ENCODE measurements around the gene GOLPH3L.
"Not testable (repeated sequence)": the region's sequence is repeated elsewhere in the genome, so short reads cannot be mapped to it uniquely, and the experiment has no call there.

The GOLPH3L gene

GRCh38 chr1:150613061-150613920 lies 83.7 kb downstream of the GOLPH3L start:
- DNase-seq, result peak; percentile 42

- DNase-seq, result no peak
Measured at GRCh38 chr1:150612014-150612345, 85.0 kb downstream of the GOLPH3L start.

DNA sequence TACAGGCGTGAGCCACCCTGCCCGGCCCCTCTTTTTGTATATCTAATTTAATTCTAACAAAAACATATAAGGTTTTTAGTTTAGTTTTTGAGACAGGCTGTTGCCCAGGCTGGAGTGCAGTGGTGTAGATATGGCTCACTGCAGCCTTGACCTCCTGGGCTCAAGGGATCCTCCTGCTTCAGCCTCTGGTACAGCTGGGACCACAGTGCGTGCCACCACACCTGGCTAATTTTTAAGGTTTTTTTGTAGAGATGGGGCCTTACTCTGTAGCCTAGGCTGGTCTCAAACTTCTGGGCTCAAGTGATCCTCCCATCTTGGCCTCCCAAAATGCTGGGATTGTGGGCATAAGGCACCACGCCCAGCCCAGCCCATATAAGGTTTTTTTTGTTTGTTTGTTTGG lies 86.4 kb downstream of the GOLPH3L start:
- no peak for DNase-seq

DNA sequence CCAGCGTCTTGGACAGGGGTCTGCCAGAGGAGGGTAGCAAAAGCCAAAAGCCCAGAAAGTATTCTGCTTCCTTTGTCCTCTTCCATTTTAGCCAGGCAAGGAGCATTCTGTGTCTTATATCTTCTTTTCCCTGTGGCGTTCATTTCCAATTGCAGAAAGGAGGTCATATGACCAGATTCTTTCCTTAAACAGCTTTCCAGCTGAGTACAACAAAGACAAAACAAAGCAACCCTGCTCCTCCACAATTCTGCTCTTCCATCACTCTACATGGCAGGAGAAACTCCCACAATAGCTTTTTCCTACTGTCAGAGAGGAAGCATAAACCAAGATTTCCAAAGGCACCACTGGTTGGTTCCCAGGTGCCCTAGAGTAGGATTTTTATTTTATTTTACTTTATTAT lies 87.2 kb downstream of the GOLPH3L start:
- no peak for DNase-seq

DNA sequence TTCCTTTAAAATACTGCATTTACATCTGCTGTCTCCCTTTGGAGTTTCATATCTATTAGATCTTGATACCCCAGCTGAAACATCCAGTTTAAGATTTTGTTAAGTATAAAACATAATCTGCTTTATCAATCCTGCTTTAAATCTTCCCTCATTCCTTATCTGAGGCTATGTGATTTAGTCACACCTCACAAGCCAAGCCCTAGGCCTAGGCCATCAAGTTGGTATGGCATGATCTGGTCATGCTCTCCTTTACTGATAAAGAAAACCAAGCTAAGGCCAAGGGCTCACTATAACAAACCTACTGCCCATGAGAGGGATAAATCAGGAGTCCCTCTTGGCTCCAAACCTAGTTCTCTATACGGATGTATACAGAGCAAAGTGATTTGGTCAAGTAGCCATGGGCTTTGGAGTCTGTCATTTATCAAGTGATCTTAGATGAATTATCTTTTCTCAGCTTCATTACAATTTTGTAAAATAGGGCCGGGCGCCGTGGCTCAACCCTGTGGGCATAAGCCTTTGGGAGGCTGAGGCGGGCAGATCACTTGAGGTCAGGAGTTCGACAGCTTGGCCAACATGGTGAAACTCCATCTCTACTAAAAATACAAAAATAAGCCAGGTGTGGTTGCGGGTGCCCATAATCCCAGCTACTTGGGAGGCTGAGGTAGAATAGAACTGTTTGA lies 90.4 kb downstream of the GOLPH3L start:
- no peak for DNase-seq

GRCh38 chr1:150605451-150605731 lies 91.6 kb downstream of the GOLPH3L start:
- DNase-seq, result not testable (repeated sequence)

GRCh38 chr1:150604226-150604588 lies 92.7 kb downstream of the GOLPH3L start:
- DNase-seq, result no peak

DNA sequence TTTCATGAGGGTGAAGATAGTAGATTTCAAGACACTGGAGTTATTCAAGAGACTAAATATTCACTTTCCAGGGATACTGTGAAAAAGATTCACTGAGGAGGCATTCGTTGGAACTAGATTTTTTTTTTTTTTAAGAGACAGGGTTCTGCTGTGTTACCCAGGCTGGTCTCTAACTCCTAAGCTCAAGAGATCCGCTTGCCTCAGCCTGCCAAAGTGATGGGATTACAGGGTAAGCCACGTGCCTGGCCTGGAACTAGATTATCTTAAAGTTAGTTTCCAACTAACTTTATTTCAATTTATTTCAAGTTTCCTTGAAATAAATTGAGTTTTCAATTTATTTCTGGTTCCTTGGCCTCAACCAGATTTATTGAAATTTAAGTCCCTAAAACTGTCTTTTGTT lies 93.2 kb downstream of the GOLPH3L start:
- no peak for DNase-seq

- DNase-seq, result not testable (repeated sequence)
Measured at GRCh38 chr1:150602372-150602771, 94.6 kb downstream of the GOLPH3L start.

- DNase-seq, result no peak
Measured at GRCh38 chr1:150601540-150601939, 95.4 kb downstream of the GOLPH3L start.

DNA sequence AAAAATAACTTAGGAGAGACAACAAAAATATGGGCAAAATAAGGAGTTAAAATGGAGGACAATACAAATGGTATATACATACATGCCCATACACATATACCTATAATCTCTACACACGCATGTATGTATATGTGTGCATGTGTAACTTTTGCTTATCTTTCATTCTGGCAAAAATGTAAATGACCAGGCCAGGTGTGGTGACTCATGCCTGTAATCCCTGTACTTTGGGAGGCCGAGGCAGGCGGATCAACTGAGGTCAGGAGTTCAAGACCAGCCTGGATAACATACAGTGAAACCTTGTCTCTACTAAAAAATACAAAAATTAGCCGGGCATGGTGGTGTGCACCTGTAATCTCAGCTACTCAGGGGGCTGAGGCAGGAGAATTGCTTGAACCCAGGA lies 98.6 kb downstream of the GOLPH3L start:
- not testable (repeated sequence) for DNase-seq

DNA sequence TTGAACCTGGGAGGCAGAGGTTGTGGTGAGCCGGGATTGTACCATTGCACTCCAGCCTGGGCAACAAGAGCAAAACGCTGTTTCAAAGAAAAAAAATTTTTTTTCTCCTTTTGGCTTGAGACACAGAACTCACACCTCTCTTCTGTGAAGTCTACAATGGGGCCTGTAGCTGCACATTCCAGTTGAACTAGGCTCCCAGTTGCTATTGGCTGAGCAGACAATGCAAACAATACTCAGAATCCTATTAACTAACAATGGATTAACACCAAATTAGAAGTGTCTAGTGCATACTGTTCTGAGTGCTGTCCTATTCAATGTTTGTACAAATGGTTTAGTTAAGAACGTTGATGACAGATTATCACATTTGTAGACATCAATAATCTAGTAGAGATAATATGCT lies 100.0 kb downstream of the GOLPH3L start:
- no peak for DNase-seq
